WTC11 (cell line): ENCODE data around the gene GPR149. TPM values are rescaled to one million over a fixed set of nuclear protein-coding genes. Genes with fewer than 3 reads are reported as not detected.
A peak's percentile ranks its signal among the peaks of the same experiment; 100 is the strongest.

Experiments
- ATAC-seq: fragments of 200-7000 bp; cut with Tn5 transposase; 2 replicates; pipeline ENCODE4 v1.10.0; 2021; ENCODE audit warnings: mild to moderate bottlenecking, moderate library complexity
- CTCF ChIA-PET: fragments of 300-600 bp; sonication (Branson Sonifier 250); formaldehyde crosslinking; loops from one replicate; lab custom pipeline; 2021; ENCODE audit warnings: antibody characterized with exemption; lab: Charles Lee
- POLR2A ChIA-PET: fragments of 350-600 bp; sonication (Branson Sonifier 250); formaldehyde crosslinking; loops from one replicate; lab custom pipeline; 2021; ENCODE audit warnings: antibody characterized with exemption; lab: Charles Lee
- DNase-seq: peaks from one replicate; pipeline ENCODE4 v3.0.0; 2021; ENCODE audit warnings: low spot score
- H3K27ac Mint-ChIP-seq: 2 replicates; pipeline ENCODE4 v1.8.0; 2021; ENCODE audit warnings: mixed read lengths
- H3K27me3 Mint-ChIP-seq: 2 replicates; pipeline ENCODE4 v1.8.0; 2021; ENCODE audit warnings: low read depth, mild to moderate bottlenecking, moderate library complexity, mixed read lengths
- H3K36me3 Mint-ChIP-seq: 2 replicates; pipeline ENCODE4 v1.8.0; 2021; ENCODE audit warnings: mixed read lengths
- H3K4me1 Mint-ChIP-seq: 2 replicates; pipeline ENCODE4 v1.8.0; 2022; ENCODE audit warnings: mixed read lengths
- H3K4me3 Mint-ChIP-seq: 2 replicates; pipeline ENCODE4 v1.8.0; 2021; ENCODE audit warnings: mild to moderate bottlenecking, moderate library complexity, mixed read lengths
- H3K9me3 Mint-ChIP-seq: 2 replicates; pipeline ENCODE4 v1.8.0; 2021; ENCODE audit warnings: mixed read lengths
- ATF2 ChIP-seq: sonication (generic); formaldehyde crosslinking; IDR thresholded peaks from 2 replicates; pipeline ENCODE4 v1.8.1; 2022; ENCODE audit warnings: low read depth, missing genetic modification reagents, borderline replicate concordance
- CBFB ChIP-seq: sonication (generic); formaldehyde crosslinking; IDR thresholded peaks from 2 replicates; pipeline ENCODE4 v1.8.1; 2022; ENCODE audit warnings: mild to moderate bottlenecking, low read depth, missing genetic modification reagents
- CREB1 ChIP-seq: sonication (generic); formaldehyde crosslinking; IDR thresholded peaks from 2 replicates; pipeline ENCODE4 v1.8.0; 2023; ENCODE audit warnings: mild to moderate bottlenecking, missing genetic modification reagents
- ERG ChIP-seq: fragments of 250-450 bp; sonication (Bioruptor Pico); IDR thresholded peaks from 2 replicates; pipeline ENCODE4 v1.8.0; 2021; ENCODE audit warnings: mild to moderate bottlenecking
- ESRRA ChIP-seq: sonication (generic); formaldehyde crosslinking; IDR thresholded peaks from 2 replicates; pipeline ENCODE4 v1.8.1; 2022; ENCODE audit warnings: mild to moderate bottlenecking, missing genetic modification reagents, borderline replicate concordance
- FOXK1 ChIP-seq: sonication (generic); formaldehyde crosslinking; IDR thresholded peaks from 2 replicates; pipeline ENCODE4 v1.8.0; 2022; ENCODE audit warnings: mild to moderate bottlenecking, moderate library complexity, missing genetic modification reagents
- FOXP4 ChIP-seq: sonication (generic); formaldehyde crosslinking; IDR thresholded peaks from 2 replicates; pipeline ENCODE4 v1.8.0; 2022; ENCODE audit warnings: mild to moderate bottlenecking, missing genetic modification reagents
- GRHL2 ChIP-seq: fragments of 250-450 bp; sonication (Bioruptor Pico); IDR thresholded peaks from 2 replicates; pipeline ENCODE4 v1.8.0; 2022; ENCODE audit warnings: mild to moderate bottlenecking, moderate library complexity; ENCODE audit not compliant: insufficient replicate concordance, severe bottlenecking
- IRF2 ChIP-seq: sonication (generic); formaldehyde crosslinking; IDR thresholded peaks from 2 replicates; pipeline ENCODE4 v1.8.0; 2022; ENCODE audit warnings: low read depth, missing genetic modification reagents, borderline replicate concordance
- JAZF1 ChIP-seq: fragments of 250-450 bp; sonication (Bioruptor Pico); IDR thresholded peaks from 2 replicates; pipeline ENCODE4 v1.9.0; 2021; ENCODE audit warnings: moderate library complexity, mild to moderate bottlenecking, inconsistent platforms
- JUN ChIP-seq: sonication (generic); formaldehyde crosslinking; IDR thresholded peaks from 2 replicates; pipeline ENCODE4 v1.8.0; 2023; ENCODE audit warnings: mild to moderate bottlenecking, missing genetic modification reagents
- NFYB ChIP-seq: sonication (generic); formaldehyde crosslinking; conservative IDR thresholded peaks from 2 replicates; pipeline ENCODE4 v1.8.0; 2022; ENCODE audit warnings: low read depth, missing genetic modification reagents
- NR1H2 ChIP-seq: sonication (generic); formaldehyde crosslinking; IDR thresholded peaks from 2 replicates; pipeline ENCODE4 v1.9.0; 2021; ENCODE audit warnings: mild to moderate bottlenecking, moderate library complexity, missing genetic modification reagents
- PREB ChIP-seq: sonication (generic); formaldehyde crosslinking; IDR thresholded peaks from 2 replicates; pipeline ENCODE4 v1.8.1; 2022; ENCODE audit warnings: mild to moderate bottlenecking, missing genetic modification reagents, moderate library complexity, borderline replicate concordance
- RORB ChIP-seq: fragments of 250-450 bp; sonication (Bioruptor Pico); IDR thresholded peaks from 2 replicates; pipeline ENCODE4 v1.9.0; 2021; ENCODE audit warnings: mild to moderate bottlenecking
- SMAD4 ChIP-seq: sonication (generic); formaldehyde crosslinking; IDR thresholded peaks from 2 replicates; pipeline ENCODE4 v1.8.0; 2022; ENCODE audit warnings: mild to moderate bottlenecking, missing genetic modification reagents
- SP1 ChIP-seq: sonication (generic); formaldehyde crosslinking; conservative IDR thresholded peaks from 2 replicates; pipeline ENCODE4 v1.8.1; 2022; ENCODE audit warnings: missing genetic modification reagents
- TCF7 ChIP-seq: sonication (generic); formaldehyde crosslinking; IDR thresholded peaks from 2 replicates; pipeline ENCODE4 v1.8.0; 2022; ENCODE audit warnings: mild to moderate bottlenecking, low read depth, missing genetic modification reagents, moderate library complexity
- USF1 ChIP-seq: sonication (generic); formaldehyde crosslinking; IDR thresholded peaks from 2 replicates; pipeline ENCODE4 v1.8.0; 2022; ENCODE audit warnings: mild to moderate bottlenecking, missing genetic modification reagents
- USF2 ChIP-seq: sonication (generic); formaldehyde crosslinking; IDR thresholded peaks from 2 replicates; pipeline ENCODE4 v1.8.1; 2023; ENCODE audit warnings: mild to moderate bottlenecking, missing genetic modification reagents, moderate library complexity
- ZBTB43 ChIP-seq: sonication (generic); formaldehyde crosslinking; IDR thresholded peaks from 2 replicates; pipeline ENCODE4 v1.8.1; 2023; ENCODE audit warnings: mild to moderate bottlenecking, missing genetic modification reagents
- total RNA-seq: library from RNA; stranded (reverse); gene quantifications from 3 replicates; pipeline ENCODE4 v1.2.3, GENCODE V29; 2021

Gene GPR149
- total RNA-seq, 1 experiment from 2014 or later: not detected

GRCh38 chr3:154422694-154423093 is 7.3 kb downstream of the GPR149 start (continued):
- TF ChIP-seq PREB (CRISPR knock-in tag) (no peak), CBFB (CRISPR knock-in tag) (no peak)

- POLR2A ChIA-PET: no interaction called here
- H3K4me1 Mint-ChIP-seq: no peaks in the 10 kb centered on the region
- ATAC-seq: no peak
- no peak overlapping the region for H3K27ac Mint-ChIP-seq
- no peaks in the 10 kb centered on the region for H3K27me3 Mint-ChIP-seq
- CTCF ChIA-PET: interaction anchor here (1.4 kb wide), 1 partner anchor 43 kb away, joined by 3 read pairs; no protein-coding TSS in a partner anchor
- H3K4me3 Mint-ChIP-seq: no peak overlapping the region
- peak; percentile 29 for DNase-seq
- H3K9me3 Mint-ChIP-seq: peaks cover 5% of the 10 kb centered on the region
- TF ChIP-seq TCF7 (no peak), SMAD4 (CRISPR knock-in tag) (no peak), JAZF1 (no peak), CREB1 (CRISPR knock-in tag) (no peak), SP1 (CRISPR knock-in tag) (no peak), ZBTB43 (CRISPR knock-in tag) (no peak), NR1H2 (no peak), USF2 (CRISPR knock-in tag) (no peak), FOXP4 (CRISPR knock-in tag) (no peak), FOXK1 (no peak), JUN (CRISPR knock-in tag) (no peak), GRHL2 (no peak), USF1 (no peak), NFYB (no peak), IRF2 (CRISPR knock-in tag) (no peak), ESRRA (CRISPR knock-in tag) (no peak), RORB (CRISPR knock-in tag) (no peak), ERG (no peak), ATF2 (CRISPR knock-in tag) (no peak)
- no peaks in the 10 kb centered on the region for H3K36me3 Mint-ChIP-seq
Observed at GRCh38 chr3:154421083-154421482, 8.9 kb downstream of the GPR149 start.
